ENCODE data around the gene CDC25A. TPM values are rescaled to one million over a fixed set of nuclear protein-coding genes. Genes with fewer than 3 reads are reported as not detected.
A peak's percentile ranks its signal among the peaks of the same experiment; 100 is the strongest.

The CDC25A gene
- total RNA-seq, 3 donors from 2014 or later (not counting 1 experiment from before 2014, with no cell fraction given): 0.56 to 1.3 (median 0.72) TPM

GRCh38 chr3:48135552-48136495, 52.4 kb downstream of the CDC25A start:
- Mint-ChIP-seq H3K36me3 (no peaks in the 10 kb centered on the region), H3K27me3 (ENCODE audit: low read depth in 2 of 2) (no peaks in the 10 kb centered on the region), H3K4me1 (peaks cover 0 to 5% of the 10 kb centered on the region in 2 donors), H3K4me3 (no peak overlapping the region), H3K9me3 (no peaks in the 10 kb centered on the region), H3K27ac (peak overlapping the region in 1 of 2 donors; percentile 31)
- no peaks in the 10 kb centered on the region for H3K36me3 ChIP-seq (ENCODE audit: control insufficient read depth, insufficient read depth, low read length)
- no peak for TF ChIP-seq CTCF (IDR thresholded peaks at IDR 0.05)
- no peaks in the 10 kb centered on the region for H3K27me3 ChIP-seq (ENCODE audit: control insufficient read depth, insufficient read depth, low read length)
- no peaks in the 10 kb centered on the region for H3K4me1 ChIP-seq (ENCODE audit: control insufficient read depth, insufficient read depth, low read length)
- no peak overlapping the region for H3K27ac ChIP-seq (ENCODE audit: low read length)
- WGBS (ENCODE audit: insufficient coverage): 63% methylated on average over 7 of the region's 8 CpGs
- ATAC-seq: no peak
- H3K4me3 ChIP-seq (ENCODE audit: low read length): no peak overlapping the region
- DNase-seq: no peak
- no peaks in the 10 kb centered on the region for H3K9me3 ChIP-seq (ENCODE audit: control insufficient read depth, insufficient read depth, low read length)
- intact Hi-C loops (cut with micrococcal nuclease): no loop called here

- H3K4me3 Mint-ChIP-seq: no peak overlapping the region
- Histone ChIP-seq H3K27ac (ENCODE audit: low read length) (no peak overlapping the region), H3K27me3 (ENCODE audit: control insufficient read depth, insufficient read depth, low read length) (no peaks in the 10 kb centered on the region), H3K9me3 (ENCODE audit: control insufficient read depth, insufficient read depth, low read length) (no peaks in the 10 kb centered on the region), H3K4me1 (ENCODE audit: control insufficient read depth, insufficient read depth, low read length) (no peaks in the 10 kb centered on the region), H3K36me3 (ENCODE audit: control insufficient read depth, insufficient read depth, low read length) (no peaks in the 10 kb centered on the region), H3K4me3 (ENCODE audit: low read length) (no peak overlapping the region)
- no peak overlapping the region for H3K27ac Mint-ChIP-seq
- no peaks in the 10 kb centered on the region for H3K36me3 Mint-ChIP-seq
- H3K9me3 Mint-ChIP-seq: no peaks in the 10 kb centered on the region
- 79% methylated on average over 8 of the region's 8 CpGs for WGBS (ENCODE audit: insufficient coverage)
- no peaks in the 10 kb centered on the region for H3K4me1 Mint-ChIP-seq
- no peak for TF ChIP-seq CTCF (IDR thresholded peaks at IDR 0.05)
- H3K27me3 Mint-ChIP-seq (ENCODE audit: low read depth in 2 of 2): no peaks in the 10 kb centered on the region
- DNase-seq (no peak), ATAC-seq (no peak)
- intact Hi-C loops (cut with micrococcal nuclease): no loop called here
Measured at GRCh38 chr3:48130321-48130904, 57.8 kb downstream of the CDC25A start.

- no peaks in the 10 kb centered on the region for H3K27me3 ChIP-seq (ENCODE audit: control insufficient read depth, insufficient read depth, low read length)
- H3K4me3 Mint-ChIP-seq: no peak overlapping the region
- H3K9me3 ChIP-seq (ENCODE audit: control insufficient read depth, insufficient read depth, low read length): no peaks in the 10 kb centered on the region
- intact Hi-C loops (cut with micrococcal nuclease): no loop called here
- WGBS (ENCODE audit: insufficient coverage): 71% methylated on average over 1 of the region's 2 CpGs
- H3K27ac ChIP-seq (ENCODE audit: low read length): no peak overlapping the region
- H3K27me3 Mint-ChIP-seq (ENCODE audit: low read depth in 2 of 2): no peaks in the 10 kb centered on the region
- no peaks in the 10 kb centered on the region for H3K9me3 Mint-ChIP-seq
- ATAC-seq (no peak), DNase-seq (no peak)
- no peak overlapping the region for H3K4me3 ChIP-seq (ENCODE audit: low read length)
- H3K27ac Mint-ChIP-seq: no peak overlapping the region
- TF ChIP-seq CTCF (IDR thresholded peaks at IDR 0.05): no peak
- no peaks in the 10 kb centered on the region for H3K4me1 ChIP-seq (ENCODE audit: control insufficient read depth, insufficient read depth, low read length)
- no peaks in the 10 kb centered on the region for H3K36me3 Mint-ChIP-seq
- no peaks in the 10 kb centered on the region for H3K36me3 ChIP-seq (ENCODE audit: control insufficient read depth, insufficient read depth, low read length)
- no peaks in the 10 kb centered on the region for H3K4me1 Mint-ChIP-seq
Measured at GRCh38 chr3:48129921-48130320, 58.3 kb downstream of the CDC25A start.

Measured in natural killer cell (primary cell).